ENCODE results near the gene NR2F6.

The NR2F6 gene

GRCh38 chr19:17237747-17238706 lies 7.7 kb downstream of the NR2F6 start:
- DNase-seq (ENCODE audit: low read depth, low spot score): no peak

GRCh38 chr19:17236811-17237543 lies 8.7 kb downstream of the NR2F6 start:
- no peak for DNase-seq (ENCODE audit: low read depth, low spot score)

GRCh38 chr19:17235971-17236777 lies 9.5 kb downstream of the NR2F6 start:
- no peak for DNase-seq (ENCODE audit: low read depth, low spot score)

GRCh38 chr19:17235300-17235970 lies 10.3 kb downstream of the NR2F6 start:
- peak; percentile 47 for DNase-seq (ENCODE audit: low read depth, low spot score)

- no peak for DNase-seq (ENCODE audit: low read depth, low spot score)
Measured at GRCh38 chr19:17234911-17235299, 10.8 kb downstream of the NR2F6 start.

GRCh38 chr19:17232258-17232657 lies 13.5 kb downstream of the NR2F6 start:
- DNase-seq (ENCODE audit: low read depth, low spot score): no peak

GRCh38 chr19:17229890-17230289 lies 15.8 kb downstream of the NR2F6 start:
- no peak for DNase-seq (ENCODE audit: low read depth, low spot score)

GRCh38 chr19:17227798-17228367 lies 17.8 kb downstream of the NR2F6 start:
- DNase-seq (ENCODE audit: low read depth, low spot score): no peak

GRCh38 chr19:17226002-17226933 lies 19.5 kb downstream of the NR2F6 start, which contains the start of gene OCEL1:
Gene OCEL1, plus strand, starts transcription at chr19:17226226. Its CDS starts 22 bp downstream, at chr19:17226248.
- peak; percentile 92 for DNase-seq (ENCODE audit: low read depth, low spot score)

GRCh38 chr19:17225053-17225452 lies 20.7 kb downstream of the NR2F6 start:
- DNase-seq (ENCODE audit: low read depth, low spot score): no peak

GRCh38 chr19:17220207-17220758 lies 25.4 kb downstream of the NR2F6 start:
- DNase-seq (ENCODE audit: low read depth, low spot score): no peak

- DNase-seq (ENCODE audit: low read depth, low spot score): no peak
Measured at GRCh38 chr19:17219286-17219685, 26.4 kb downstream of the NR2F6 start.

GRCh38 chr19:17216058-17216670 lies 29.6 kb downstream of the NR2F6 start:
- no peak for DNase-seq (ENCODE audit: low read depth, low spot score)

GRCh38 chr19:17215127-17215971 lies 30.4 kb downstream of the NR2F6 start, which contains the start of gene USE1:
Gene USE1, plus strand, starts transcription at chr19:17215357. Its CDS starts 49 bp downstream, at chr19:17215406.
- DNase-seq (ENCODE audit: low read depth, low spot score): peak; percentile 78

GRCh38 chr19:17214508-17215126 lies 31.1 kb downstream of the NR2F6 start:
- DNase-seq (ENCODE audit: low read depth, low spot score): no peak

- no peak for DNase-seq (ENCODE audit: low read depth, low spot score)
Measured at GRCh38 chr19:17213334-17213733, 32.4 kb downstream of the NR2F6 start.

All from activated CD4-positive, CD25-positive, alpha-beta regulatory T cell treated with anti-CD3 and anti-CD28 coated beads, Interleukin-2, amount 50 U/mL, for 16 hours (primary cell).